GM12865 (cell line): ENCODE measurements around the gene DNAH14.
A peak's percentile ranks its signal among the peaks of the same experiment; 100 is the strongest.
"Not testable (repeated sequence)": the region's sequence is repeated elsewhere in the genome, so short reads cannot be mapped to it uniquely, and the experiment has no call there.

Source experiments
- DNase-seq: peaks from one replicate; pipeline ENCODE4 v3.0.0; 2010; ENCODE audit warnings: low read depth
- H3K4me3 ChIP-seq: 2 replicates; pipeline ENCODE4 v1.5.1; 2011; ENCODE audit warnings: mild to moderate bottlenecking, low read depth, low read length, control low read depth
- TF ChIP-seq, protein P1 (sequence below): IDR thresholded peaks from 2 replicates; pipeline ENCODE4 v1.5.1; 2011; ENCODE audit warnings: low read length, control low read depth, low read depth, inconsistent platforms; ENCODE audit not compliant: insufficient read depth; ENCODE audit errors: missing control alignments

Gene DNAH14

DNA sequence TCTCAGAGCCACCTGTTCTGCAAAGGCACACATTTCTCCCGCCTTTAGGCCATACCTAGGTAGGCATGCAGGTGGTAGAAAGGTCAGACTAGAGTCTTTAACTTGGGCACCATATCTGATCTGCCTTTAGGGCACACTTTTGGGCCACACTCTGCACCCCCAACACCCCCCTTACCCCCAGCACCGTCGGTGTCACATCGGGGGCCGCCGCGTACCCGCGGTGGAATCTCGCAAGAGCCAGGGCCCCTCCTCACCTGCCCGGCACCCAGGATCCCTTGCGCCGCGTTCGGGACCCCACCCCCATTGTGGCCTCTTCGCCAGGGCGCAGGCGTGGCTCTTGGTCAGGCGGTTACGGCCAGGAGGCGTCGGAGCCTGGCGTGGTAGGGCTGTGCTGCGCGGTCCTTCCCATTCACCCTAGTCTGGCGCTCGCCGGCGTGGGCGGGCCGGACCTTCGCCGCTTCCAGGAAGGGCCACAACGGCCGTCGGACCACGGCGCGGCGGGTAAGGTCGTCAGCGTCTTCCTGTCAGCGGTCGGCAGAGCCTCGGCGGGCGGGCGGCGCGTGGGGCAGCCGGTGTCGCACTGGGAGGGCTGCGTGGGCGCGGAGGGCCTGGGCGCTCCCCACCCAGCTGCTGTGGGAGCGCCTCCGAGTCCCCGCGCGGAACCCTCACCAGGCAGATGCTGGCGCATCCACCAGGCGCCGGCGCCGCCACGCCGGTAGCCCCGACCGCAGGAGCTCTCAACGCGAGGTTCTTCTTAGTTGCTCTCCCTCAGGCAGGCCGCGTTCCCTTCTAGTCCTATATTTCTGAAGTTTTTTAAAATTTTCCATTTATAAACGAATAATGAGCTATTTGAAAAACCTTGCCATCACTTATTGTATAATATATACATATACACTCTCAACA, at the start of gene DNAH14:
Gene DNAH14 (plus strand): TSS at position 341 of the 903 bp plus-strand sequence. CDS start 23,028 bp downstream, outside the sequence.
- DNase-seq: peak; percentile 77

GRCh38 chr1:224880593-224881307, 48.7 kb upstream of the DNAH14 start:
- no peak for DNase-seq
- TF ChIP-seq, protein P1, sequence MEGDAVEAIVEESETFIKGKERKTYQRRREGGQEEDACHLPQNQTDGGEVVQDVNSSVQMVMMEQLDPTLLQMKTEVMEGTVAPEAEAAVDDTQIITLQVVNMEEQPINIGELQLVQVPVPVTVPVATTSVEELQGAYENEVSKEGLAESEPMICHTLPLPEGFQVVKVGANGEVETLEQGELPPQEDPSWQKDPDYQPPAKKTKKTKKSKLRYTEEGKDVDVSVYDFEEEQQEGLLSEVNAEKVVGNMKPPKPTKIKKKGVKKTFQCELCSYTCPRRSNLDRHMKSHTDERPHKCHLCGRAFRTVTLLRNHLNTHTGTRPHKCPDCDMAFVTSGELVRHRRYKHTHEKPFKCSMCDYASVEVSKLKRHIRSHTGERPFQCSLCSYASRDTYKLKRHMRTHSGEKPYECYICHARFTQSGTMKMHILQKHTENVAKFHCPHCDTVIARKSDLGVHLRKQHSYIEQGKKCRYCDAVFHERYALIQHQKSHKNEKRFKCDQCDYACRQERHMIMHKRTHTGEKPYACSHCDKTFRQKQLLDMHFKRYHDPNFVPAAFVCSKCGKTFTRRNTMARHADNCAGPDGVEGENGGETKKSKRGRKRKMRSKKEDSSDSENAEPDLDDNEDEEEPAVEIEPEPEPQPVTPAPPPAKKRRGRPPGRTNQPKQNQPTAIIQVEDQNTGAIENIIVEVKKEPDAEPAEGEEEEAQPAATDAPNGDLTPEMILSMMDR: no peak
- no peak overlapping the region for H3K4me3 ChIP-seq

More for the DNA sequence above, at the start of gene DNAH14:
- peak within 1 kb of the TSS; percentile 46 for H3K4me3 ChIP-seq
- TF ChIP-seq, protein P1: no peak

DNA sequence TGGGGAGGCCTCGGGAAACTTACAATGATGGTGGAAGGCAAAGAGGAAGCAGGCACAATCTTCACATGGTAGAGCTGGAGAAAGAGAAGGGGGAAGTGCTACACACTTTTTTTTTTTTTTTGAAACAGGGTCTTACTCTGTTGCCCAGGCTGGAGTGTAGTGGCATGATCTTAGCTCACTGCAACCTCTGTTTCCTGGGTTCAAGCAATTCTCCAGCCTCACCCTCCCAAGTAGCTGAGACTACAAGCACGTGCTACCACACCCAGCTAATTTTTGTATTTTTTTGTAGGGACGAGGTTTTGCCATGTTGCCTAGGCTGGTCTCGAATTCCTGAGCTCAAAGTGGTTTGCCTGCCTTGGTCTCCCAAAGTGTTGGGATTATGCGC, 48.2 kb upstream of the DNAH14 start:
- H3K4me3 ChIP-seq, DNase-seq: not testable (repeated sequence)

DNA sequence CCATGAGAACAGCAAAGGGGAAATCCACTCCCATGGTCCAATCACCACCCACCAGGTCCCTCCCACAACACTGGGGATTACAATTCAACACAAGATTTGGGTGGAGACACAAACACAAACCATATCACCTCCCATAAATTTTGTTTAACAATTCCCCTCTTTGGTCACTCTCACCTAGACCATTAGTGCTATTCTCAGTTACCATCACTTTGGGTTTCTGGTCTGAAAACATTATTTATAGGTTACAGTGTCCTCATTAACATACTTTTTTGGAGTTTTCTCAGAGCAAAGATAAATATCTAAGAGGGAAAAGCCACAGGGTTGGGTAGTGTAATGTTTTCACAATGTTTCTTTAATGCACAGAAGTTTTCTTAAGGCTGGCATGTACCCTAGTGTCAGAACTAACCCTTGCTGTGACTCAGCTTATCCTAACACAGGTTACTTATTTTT, 47.7 kb upstream of the DNAH14 start:
- no peak for DNase-seq
- no peak overlapping the region for H3K4me3 ChIP-seq
- TF ChIP-seq, protein P1: no peak

DNA sequence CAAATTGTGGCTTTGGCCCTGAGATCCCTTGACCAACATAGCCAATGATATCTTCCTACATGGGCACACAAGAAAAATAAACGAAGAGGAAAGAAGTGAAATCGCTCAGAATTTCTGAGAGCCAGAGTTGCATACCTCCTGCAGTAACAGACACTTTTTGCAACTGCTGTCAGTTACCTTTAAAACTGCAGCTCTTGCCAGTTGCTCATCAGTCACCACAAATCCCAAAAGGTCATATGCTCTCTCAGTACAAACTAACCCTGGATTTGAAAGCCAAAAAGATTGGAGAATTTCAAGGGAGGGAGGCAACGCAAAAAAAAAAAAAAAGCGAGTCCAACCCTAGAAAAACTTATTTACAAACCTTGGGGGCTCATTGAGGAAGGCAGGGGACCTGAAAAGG, 47.2 kb upstream of the DNAH14 start:
- DNase-seq: no peak
- no peak overlapping the region for H3K4me3 ChIP-seq
- TF ChIP-seq, protein P1: no peak

- TF ChIP-seq, protein P1: no peak
- H3K4me3 ChIP-seq: no peak overlapping the region
- DNase-seq: no peak
These were observed 46.4 kb upstream of the DNAH14 start for GRCh38 chr1:224883091-224883490.

- TF ChIP-seq, protein P1: no peak
- H3K4me3 ChIP-seq: no peak overlapping the region
- no peak for DNase-seq
These were observed 45.1 kb upstream of the DNAH14 start for GRCh38 chr1:224884361-224884801.

GRCh38 chr1:224885376-224885775, 44.1 kb upstream of the DNAH14 start:
- H3K4me3 ChIP-seq, DNase-seq: not testable (repeated sequence)
